ENCODE data around the gene COPS3.

Gene COPS3

DNA sequence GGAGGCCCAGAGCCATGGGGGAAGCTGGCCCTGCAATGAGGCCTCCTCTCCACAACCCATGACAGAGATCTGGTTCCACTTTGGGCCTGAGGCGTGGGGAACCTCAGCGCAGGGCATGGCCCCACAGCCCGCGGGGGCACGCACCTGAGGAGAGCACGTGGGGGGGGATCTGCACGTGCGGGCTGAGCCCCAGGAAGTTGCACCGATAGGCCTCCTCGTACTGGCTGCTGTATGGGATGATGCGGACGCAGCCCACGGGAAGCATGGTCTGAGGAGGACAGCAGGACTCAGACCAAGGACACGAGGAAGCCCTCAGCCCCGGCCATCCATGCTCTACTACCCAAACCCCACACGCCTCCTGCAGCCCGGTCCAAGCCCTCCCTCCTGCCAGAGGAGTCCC is 64.8 kb downstream of the COPS3 start:
- DNase-seq (ENCODE audit: low read depth in 2 of 2) = no peak

DNA sequence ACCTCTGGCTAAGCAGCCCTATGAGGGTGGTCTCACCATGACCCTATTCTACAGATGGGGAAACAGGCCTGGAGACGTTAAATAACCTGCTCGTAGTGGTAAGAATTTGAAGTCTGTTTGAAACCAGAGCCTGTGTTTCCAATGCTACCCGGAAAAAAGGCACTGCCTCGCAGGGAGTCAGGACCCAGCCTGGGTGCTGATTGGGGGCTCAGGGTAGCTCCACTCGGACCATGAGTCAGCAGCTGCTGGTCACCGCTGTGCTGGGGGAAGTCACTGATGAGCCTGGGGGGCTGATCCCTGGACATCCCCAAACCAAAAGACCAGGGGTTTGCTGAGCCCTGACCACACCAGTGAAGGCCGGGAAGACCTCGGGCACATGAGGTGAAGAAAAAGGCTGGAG is 65.5 kb downstream of the COPS3 start:
- no peak for DNase-seq (ENCODE audit: low read depth in 2 of 2)

DNA sequence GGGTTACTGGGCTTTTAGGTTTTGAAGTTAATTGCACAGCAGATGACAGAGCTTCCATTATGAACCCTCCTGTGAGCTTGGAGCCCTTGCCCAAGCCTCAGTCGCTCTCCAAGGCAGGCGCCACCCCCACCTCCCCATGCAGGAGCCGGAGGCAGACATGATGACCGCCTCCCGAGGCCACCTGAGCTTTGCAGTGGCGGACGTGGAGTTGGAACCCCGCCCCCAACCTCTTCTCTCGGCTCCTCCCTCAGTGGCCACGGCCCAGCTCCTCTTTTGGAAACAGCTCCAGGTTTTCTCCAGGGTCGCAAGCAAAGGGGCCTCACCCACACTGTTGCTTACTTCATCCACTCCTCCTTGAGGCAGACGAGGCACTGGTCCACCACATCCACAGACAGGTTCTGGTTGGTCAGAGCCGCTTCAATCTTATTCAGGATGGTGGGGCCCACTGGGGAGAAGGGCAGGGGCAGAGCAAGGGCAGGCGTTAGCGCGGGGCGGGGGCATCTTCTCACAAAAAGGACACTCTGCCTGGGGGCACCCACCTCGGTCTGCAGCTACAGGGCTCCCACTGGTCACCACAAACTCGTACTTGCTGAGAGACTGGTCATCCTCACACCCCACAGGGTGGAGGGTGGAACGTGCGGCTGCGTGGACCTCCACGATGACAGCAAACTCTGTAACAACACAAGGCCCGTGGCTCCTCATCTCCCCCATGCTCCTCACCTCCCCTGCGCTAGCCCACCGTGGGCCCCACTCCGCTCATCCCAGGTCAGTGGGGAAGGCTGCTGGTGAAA is 66.2 kb downstream of the COPS3 start:
- DNase-seq (ENCODE audit: low read depth in 2 of 2) = no peak

DNA sequence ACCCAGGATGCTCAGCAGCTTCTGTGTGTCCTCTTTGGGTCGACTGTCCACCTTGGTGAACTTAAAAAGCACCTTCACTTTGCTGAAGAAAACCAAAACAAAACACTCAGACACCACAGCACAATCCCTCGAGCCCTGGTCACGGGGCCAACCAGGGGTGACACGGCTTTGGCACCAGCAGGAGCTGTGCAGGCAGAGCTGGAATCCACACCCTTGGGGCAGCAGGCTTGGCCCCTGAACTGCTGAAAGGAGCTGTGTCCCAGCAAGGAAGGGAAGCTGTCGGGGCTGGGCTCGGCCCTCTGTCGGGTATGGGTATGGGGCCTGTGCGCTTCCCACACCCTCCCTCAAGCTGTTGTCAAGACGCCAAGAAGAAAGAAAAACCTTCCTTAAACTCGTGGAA is 67.3 kb downstream of the COPS3 start:
- DNase-seq (ENCODE audit: low read depth in 2 of 2) = no peak

DNA sequence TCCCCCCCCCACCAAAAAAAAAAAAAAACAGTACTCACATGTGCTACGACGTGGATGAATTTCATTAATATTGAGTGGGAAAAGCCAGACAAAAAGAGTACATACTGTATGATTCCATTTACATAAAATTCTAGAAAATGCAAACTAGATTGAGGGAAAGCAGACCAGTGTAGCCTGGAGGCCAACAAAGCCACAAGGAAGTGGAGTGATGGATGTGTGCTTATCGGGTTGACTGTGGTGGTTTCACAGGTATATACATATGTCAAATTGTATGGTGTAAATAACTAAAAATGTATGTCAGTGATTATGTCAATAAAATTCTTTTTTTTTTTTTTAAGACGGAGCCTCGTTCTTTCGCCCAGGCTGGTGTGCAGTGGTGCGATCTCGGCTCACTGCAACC is 73.0 kb downstream of the COPS3 start:
- DNase-seq (ENCODE audit: low read depth in 2 of 2) = no peak

DNA sequence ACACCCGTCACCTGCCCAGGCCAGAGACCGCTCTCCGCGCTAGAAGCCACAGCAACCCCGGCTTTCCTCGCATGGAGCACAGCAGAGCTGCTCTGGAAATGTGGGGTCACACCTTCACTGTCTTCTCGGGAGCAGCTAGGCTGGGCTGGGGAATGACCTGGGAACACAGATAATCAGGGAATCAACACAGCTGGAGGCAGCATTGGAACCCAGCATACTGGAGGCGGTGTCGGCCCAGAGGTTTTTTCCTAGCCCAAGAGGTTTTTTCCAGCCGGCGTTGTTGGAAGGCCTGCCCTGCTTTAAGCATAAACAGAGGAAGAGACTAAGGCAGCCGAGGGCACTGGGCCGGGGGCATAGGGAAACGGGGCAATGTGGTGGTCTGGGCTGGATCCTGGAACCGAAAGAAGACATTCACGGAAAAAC is 74.1 kb downstream of the COPS3 start:
- no peak for DNase-seq (ENCODE audit: low read depth in 2 of 2)

DNA sequence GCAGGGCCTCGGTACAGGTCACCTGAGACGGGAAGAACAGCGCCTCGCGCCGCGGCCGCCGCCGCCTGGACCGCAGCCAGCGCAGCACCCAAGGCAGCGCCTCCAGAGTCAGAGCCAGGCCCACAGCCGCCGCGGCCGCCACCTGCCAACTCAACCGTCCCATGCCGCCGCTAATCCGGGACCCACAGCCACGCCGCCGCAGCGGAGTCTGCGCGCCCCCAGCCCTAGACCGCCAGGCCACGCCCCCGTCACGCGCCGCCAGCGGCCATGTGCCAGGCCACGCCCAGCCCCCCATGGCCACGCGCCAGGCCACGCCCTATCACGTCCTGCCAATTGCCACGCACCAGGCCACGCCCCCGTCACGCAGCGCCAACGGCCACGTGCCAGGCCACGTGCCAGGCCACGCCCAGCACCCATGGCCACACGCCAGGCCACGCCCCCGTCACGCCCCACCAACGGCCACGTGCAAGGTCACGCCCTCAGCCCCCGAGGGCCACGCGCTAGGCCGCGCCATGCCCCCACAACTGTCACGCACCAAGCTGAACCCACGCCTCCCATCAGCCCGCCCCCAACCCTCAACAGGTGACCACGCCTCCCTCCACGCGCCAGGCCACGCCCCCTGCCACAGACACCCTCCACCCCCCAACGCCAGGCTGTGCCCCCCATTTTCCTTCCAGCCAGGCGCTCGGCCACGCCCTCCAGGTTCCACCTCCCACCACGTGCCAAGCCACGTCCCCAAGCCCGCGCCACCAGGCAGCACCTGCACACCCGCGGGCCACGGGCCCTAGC is 74.7 kb downstream of the COPS3 start, which contains the start of gene PLD6:
Gene PLD6, minus strand, starts transcription at position 210 of the 789 bp plus-strand sequence. Its CDS starts 47 bp downstream, at position 163.
- peak; percentile 8 to 19 for DNase-seq (ENCODE audit: low read depth in 2 of 2)

DNA sequence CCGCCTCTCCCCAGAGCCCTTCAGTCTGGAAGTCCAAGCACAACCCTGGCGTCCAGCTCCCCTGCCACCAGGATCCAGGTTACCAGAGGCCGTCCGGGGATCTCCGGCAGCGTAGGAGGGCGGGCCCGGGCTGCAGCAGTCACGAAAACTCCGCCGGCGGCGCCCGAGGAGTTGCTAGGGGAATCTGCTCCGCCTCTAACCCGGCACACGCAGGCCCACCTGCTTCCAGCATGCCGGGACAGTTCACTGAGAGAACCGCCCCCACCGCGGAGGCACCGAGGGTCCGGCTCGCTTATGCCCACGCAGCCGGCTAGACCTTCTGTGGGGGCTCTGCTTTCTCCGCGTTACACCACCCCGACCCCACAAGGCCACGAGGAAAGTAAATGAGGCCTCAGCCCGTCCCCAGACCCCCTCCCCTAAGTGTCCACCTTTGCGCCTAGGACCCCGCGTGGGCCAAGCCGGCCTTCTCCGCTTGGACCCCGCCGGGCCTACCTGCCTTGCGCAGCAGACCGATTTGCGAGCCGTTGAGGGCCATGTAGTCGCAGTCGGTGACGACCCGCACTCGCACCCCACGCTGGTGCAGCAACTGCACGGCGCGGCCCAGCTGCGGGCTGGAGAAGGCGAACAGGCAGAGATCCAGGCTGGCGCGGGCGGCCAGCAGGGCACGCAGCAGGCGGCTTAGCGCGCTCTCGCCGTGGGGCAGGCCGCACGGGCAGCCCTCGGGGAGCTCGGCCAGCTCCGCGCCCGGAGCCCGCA is 75.5 kb downstream of the COPS3 start:
- no peak for DNase-seq (ENCODE audit: low read depth in 2 of 2)

DNA sequence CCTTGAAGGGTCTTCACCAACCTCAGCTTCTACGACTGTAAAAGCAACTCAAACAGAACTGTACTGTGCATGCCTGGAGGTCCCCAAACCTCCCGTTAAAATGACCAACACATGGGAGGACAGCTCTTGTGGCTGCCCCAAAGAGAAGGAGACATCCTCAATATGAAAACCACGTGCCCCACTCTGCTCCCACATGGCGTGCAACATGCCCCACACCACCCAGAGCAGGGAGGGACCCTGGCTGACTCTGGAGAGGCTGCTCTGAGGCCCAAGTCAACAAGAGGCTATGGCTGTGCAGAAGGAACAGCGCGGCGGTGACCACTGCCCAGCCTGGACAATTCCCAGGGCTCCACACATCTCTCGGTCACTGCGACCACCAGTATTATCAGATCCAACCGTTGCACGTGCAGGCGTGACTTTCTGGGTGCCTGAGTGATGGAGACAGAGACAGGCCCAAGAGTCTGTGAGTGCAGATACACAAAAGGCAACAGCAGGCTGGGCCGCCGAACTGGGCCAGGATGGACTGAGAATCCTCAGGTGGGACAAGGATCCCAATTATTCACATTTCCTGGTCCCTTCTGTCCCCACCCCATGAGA is 76.3 kb downstream of the COPS3 start:
- DNase-seq (ENCODE audit: low read depth in 2 of 2) = no peak

DNA sequence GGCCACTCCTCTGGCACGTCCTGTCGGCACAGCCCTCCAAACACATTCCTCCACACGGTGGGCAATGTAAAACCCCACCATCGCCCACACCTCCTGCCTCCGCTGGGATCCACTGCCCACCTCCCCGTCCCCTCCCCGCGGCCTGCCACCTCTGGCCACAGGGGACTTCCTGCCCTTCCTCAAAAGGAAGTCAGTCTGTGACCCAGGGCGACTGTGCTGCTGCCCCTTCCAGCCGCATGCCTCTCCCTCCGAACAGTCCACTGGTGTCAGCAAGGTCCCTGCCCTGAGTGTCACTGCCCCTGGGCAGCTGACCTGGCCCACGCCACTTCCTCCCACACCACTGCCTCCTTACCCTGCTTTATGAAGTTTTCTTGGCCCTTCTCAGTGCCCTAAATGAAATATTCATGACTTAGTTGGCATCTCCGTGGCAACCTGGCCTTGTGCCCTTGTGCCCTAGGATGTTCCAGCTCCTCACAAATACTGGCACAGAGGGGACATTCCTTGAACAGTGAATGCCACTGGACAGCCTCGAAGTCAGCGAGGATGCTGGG is 76.9 kb downstream of the COPS3 start:
- no peak for DNase-seq (ENCODE audit: low read depth in 2 of 2)

DNA sequence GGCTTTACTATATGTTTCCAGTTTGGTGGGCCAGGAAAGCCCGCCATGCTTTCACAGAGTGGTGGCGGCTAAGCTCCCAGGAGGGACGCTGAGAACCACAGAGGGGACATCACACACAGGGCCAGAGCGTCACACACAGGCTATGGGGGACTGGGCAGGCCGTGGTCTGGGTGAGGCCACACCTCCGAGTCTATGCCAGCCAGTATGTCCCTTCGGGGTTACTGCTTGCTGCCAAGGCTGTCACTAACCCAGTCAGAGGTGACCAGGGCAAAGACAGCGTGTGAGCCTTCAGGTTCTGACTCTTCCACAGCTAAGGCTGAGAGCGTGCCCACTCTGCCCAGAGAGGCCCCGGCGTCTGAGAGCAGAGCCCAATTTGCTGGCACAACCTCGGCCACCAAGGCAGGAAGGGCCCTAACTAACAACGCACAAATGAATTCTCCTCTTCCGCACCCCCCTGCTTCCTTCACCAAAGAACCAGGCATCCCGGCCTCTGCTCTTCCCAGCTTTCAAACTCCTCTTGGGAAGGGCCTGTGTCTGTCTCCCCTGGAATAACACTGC is 77.8 kb downstream of the COPS3 start:
- DNase-seq (ENCODE audit: low read depth in 2 of 2) = no peak

DNA sequence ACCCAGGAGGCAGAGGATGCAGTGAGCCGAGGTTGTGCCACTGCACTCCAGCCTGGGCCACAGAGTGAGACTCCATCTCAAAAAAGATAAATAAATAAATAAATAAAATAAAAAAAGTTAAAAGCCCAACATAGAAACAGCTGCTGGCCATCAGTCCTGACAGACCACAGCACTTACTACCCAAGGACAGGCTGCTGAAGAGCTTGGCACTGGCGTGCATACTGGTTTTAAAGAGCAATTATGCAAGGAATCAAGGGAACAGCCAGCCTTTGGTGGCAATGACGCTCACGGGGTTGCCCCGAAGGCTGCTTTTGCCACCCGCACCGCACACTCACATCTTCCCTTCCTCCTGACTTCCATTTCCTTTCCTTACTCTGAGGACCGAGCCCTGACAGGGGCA is 79.1 kb downstream of the COPS3 start:
- DNase-seq (ENCODE audit: low read depth in 2 of 2) = no peak

DNA sequence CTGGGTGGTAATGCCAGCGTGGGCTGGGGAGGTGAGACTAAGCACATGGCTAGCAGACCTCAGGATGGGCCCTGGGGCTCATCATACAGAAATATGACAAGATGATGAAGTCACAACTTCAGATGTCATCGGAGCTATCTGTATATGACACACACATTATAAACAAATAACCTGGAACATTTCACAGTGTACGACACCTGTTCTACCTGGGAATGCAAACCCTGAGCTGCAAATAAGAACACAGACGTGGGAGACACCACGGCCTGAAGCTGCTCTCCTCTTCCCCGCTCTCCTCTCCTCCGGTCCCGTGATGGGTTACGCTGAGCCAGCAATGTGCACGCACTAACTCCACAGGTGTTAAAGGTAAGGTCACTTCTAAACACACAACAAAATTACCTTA is 79.8 kb downstream of the COPS3 start:
- no peak for DNase-seq (ENCODE audit: low read depth in 2 of 2)

DNA sequence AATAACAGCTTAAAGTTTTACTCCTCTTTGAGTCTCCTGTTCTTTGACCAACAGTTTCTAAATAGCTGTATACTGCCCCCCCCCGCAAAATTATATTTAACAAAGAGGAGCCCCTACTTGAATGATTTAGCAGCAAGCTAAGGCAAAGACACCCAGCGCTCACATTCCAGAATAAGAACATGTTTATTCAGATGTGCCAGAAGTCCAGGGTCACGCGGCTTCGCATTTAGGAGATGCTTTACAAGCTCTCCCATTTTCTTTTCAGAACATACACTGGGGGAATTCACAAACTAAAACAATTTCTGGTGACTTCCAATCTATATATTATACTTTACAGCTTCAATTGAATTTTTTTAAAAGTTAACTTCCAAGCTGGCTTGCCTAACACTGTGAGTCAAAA is 80.2 kb downstream of the COPS3 start:
- DNase-seq (ENCODE audit: low read depth in 2 of 2) = no peak

DNA sequence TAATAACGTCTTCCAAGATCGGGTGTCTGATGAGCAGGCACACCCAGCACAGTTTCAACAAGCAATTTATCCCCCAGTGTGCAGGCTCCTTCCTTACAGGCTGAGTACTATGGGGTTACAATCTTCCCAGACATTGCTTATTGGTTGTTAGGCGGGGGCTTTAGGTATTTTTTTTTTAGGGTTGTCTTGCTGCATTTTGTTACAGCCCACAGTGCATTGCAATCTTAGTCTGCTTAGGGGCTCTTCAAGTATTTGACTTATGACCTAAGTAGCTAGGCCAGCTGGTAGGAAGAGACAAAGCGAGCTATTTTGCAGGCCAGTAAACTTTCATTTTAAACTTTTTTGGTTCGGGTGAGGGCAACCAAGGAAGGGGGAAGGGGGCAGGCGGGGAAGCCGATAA is 80.7 kb downstream of the COPS3 start:
- DNase-seq (ENCODE audit: low read depth in 2 of 2) = no peak

DNA sequence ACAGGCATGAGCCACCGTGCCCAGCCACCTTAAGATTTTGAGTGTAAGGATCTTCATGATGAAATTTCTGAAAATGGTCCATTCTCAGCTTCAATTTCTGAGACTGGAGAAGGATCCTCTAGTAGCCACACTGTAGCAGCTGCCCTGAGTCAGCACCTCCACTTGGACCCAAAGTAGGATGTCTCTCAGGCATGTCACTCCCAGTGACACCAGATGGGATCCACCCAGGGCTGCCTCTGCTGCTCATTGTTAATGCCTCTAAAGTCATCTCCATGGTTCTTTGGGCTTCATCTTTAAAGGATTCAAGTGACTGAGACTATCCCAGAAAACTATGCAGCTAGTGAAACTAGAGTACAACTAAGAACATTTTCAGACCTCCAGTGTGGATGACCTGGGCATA is 82.8 kb downstream of the COPS3 start:
- no peak for DNase-seq (ENCODE audit: low read depth in 2 of 2)

DNA sequence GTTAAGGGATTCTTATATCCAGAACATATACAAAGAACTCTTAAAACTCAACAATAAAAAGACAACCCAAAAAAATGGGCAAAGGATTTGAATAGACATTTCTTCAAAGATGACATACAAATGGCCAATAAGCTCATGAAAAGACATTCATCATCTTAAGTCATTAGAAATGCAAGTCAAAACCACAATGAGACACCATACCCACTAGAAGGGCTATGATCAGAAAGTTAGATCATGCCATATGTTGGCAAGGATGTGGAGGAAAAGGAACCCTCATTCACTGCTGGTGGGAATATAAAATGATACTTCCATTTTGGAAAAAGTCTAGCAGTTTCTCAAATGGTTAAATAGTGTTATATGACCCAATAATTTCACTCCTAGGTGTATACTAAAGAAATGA is 84.3 kb downstream of the COPS3 start:
- no peak for DNase-seq (ENCODE audit: low read depth in 2 of 2)

Data from fibroblast of skin of left biceps (primary cell).